Measurements from ENCODE around the gene CDHR1.

GRCh38 chr10:84214612-84215235 is 20.4 kb downstream of the CDHR1 start:
- TF ChIP-seq POLR2A (IDR thresholded peaks at IDR 0.05) (no peak), CTCF (IDR thresholded peaks at IDR 0.05) (peak in 4 of 6 experiments; percentile 13 to 39 (median 31))
